Activated CD4-positive, alpha-beta memory T cell treated with anti-CD3 and anti-CD28 coated beads, Interleukin-2, amount 10 ng/mL, durations not matched to agents 7 days and 5 days (primary cell): ENCODE results near the gene DEUP1. TPM values are rescaled to one million over a fixed set of nuclear protein-coding genes. Genes with fewer than 3 reads are reported as not detected.

Experiments used
- total RNA-seq, 2 experiments: library from RNA; stranded (reverse); gene quantifications; one replicate each; pipeline ENCODE4 v1.2.3, GENCODE V29; 2021

The DEUP1 gene
- total RNA-seq, 2 experiments from 2014 or later: not detected

Other genes with a start within 250 kb of the DEUP1 start
- gene SLC36A4, start 132.8 kb upstream of the DEUP1 start, total RNA-seq: 10 to 100 TPM; 10.7 to 13.5 TPM
- 10 to 100 TPM; 55.3 to 60.0 TPM for gene SMCO4, start 212.6 kb downstream of the DEUP1 start, total RNA-seq